ENCODE results near the gene GLRA1.
A peak's percentile ranks its signal among the peaks of the same experiment; 100 is the strongest.
"Not testable (repeated sequence)": the region's sequence is repeated elsewhere in the genome, so short reads cannot be mapped to it uniquely, and the experiment has no call there.

GLRA1 gene

DNA sequence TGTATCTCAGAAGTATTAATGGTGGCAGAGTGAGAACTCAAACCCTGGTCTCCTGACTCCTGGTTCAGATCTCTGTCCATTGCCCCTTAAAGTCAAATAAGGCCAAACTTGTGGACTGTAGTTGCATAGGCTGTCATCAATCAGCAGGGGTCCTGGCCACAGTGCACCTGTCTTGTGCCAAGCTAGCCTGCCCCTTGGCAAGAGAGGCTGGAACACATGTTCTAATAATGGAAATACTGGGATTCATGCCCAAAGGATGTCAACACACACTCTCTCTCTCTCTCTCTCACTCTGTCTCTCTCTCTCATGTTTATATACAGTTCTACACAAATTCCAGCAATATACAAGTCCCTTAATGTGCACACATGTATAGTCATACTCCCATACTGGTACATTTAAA is 44.3 kb downstream of the GLRA1 start:
- DNase-seq, result no peak

DNA sequence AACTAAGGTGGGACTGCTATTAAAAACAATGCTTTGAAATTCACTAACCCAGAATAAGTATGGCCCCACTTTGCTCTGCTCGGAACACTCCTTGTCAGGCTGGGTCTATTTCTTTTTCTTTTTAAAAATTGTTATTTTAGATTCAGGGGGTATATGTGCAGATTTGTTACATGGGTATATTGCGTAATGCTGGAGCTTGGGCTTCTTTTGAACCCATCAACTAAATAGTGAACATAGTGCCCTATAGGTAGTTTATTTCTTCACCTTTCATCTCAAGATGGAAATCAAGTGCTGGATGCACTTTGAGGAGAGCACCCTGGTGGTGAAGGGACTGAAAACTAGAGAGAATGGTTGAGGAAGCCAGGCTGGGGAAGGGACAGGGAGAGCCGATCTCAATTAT is 51.0 kb downstream of the GLRA1 start:
- DNase-seq, result no peak

DNA sequence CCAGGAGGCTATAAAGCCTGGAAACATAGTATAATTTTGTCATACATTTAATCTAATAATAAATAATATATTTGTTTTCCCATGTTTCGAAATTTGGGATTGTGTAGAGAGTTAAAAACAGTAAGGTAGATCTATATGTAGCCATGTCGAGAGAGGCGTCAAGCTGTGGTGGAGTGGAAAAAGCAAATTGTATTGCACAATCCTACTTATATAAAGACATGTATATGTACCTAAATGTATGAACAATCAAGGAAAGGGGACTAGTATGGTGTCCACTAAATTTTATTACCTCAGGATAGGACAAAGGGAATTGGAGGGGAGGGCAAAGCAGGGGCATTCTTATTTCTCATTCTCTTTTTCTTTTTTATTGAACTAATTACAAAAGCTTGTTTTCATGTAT is 52.0 kb downstream of the GLRA1 start:
- no peak for DNase-seq

DNA sequence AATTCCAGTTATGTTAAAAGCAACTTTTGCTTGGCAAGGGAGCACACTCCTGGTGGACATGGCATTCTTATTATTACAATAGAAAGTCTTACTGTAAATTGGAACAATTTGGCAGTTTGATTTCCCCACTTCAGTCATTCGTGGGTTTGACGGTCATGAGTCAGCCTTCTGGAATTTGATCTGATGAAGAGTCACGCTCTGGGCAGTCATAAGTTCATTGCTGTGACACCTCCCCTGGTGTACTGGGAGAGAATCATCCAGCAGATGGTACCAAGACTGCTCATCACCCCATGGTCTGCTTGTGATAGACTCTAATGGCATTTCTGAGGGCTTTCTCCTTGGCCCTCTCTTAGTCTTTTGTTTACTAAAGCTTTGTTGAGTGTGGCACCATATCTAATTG is 53.8 kb downstream of the GLRA1 start:
- DNase-seq, result no peak

DNA sequence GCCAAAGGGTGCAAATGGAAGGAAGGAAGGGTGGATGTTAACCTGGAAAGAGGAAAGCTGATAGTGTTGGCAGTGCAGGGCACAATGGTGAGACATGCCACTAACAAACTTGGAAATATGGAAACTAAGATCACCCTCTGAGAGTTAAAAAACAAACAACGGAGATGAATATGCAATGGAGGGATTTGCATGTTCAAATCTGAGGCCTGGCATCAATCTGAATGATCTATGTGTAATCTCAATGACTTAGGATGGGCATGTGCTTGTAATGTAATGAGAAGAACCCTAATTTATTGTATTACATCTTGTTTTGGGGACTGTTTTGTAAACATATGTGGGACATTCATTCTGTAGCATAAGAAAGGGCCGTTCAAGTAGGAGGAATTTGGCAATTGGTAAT is 54.4 kb downstream of the GLRA1 start:
- DNase-seq, result no peak

DNA sequence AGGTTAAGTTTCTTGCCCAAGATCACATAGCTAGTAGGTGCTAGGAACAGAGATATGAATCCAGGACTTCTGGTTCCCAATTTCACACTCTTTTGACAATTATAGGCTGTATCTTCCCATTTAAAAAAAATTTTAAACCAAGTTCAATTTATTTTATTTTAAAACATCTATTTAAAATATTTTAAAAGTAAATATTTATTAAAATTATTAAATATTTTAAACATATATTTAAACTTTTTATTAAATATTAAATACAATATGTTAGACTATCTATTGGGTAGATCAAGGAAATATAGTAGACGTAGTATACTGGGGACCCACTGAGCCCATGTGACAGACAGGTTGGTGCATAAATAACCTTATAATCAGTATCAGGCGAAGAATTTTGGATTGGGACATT is 54.8 kb downstream of the GLRA1 start:
- no peak for DNase-seq

DNA sequence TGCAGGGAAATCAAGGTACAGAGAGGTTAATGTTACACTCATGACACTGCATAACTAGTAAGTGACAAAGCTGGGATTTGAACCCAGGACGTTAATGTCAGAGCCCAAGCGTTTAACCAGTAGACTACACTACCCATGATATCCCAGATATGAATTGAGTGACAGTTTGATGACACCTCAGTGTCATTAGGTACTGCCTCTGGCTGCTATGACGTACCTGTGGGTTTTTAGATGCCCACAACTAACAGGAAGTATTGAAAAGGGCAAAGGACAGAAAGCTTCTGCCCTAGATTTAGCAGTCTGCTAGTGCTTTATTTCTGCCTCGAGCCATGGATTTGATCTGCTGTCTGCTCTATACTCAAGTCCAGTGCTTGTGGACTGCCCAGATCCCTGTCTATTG is 56.2 kb downstream of the GLRA1 start:
- DNase-seq, result no peak

DNA sequence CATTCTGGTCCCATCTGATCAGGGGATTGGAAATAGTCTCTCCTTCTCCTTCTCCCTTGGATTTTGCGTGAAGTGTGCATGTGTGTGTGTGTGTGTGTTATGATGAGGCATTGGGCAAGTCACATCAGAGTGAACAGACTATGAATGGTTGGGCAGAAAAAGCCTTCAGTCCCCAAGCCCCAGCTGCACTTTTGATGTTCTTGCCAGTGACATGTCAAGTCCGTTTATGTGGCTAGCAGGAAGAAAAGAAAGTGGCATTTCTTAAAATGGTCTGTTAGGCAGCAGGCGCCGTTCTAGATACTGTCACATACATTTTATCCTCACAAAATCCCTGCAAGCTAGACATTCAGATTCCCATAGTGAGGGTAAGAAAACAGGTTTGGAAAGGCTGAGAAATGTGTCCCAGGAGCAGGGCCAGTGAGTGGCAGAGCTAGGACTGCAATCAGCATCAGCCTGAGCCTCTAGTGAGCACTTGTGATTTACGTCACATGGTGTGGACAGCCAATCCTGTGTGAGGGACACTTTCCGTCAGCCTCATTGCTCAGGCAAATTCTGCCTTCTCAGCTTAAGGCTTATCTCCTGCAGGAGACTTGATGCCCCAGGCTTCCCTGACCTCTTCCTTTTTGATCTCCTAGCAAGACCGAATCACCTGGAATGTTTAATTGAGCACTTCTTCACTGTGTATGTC is 60.4 kb downstream of the GLRA1 start:
- DNase-seq, result no peak

DNA sequence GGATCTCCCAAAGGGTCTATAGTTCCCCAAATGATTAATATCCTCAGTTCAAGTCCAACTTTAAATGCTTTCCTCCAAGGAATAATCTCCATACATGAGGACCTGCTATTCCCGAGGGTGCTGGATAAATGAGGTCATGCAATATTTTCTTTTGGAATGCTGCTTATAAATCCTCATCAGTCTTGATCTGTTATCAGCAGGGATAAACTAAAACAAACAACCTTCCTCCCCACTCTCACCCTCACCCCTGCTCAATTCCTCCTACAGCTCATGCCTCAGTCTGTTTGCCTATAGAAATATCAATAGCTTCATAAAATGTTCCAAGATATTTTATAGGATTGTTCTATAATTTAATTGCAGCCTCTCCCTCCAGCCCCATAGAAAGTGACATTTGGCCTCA is 61.1 kb downstream of the GLRA1 start:
- DNase-seq, result no peak

DNA sequence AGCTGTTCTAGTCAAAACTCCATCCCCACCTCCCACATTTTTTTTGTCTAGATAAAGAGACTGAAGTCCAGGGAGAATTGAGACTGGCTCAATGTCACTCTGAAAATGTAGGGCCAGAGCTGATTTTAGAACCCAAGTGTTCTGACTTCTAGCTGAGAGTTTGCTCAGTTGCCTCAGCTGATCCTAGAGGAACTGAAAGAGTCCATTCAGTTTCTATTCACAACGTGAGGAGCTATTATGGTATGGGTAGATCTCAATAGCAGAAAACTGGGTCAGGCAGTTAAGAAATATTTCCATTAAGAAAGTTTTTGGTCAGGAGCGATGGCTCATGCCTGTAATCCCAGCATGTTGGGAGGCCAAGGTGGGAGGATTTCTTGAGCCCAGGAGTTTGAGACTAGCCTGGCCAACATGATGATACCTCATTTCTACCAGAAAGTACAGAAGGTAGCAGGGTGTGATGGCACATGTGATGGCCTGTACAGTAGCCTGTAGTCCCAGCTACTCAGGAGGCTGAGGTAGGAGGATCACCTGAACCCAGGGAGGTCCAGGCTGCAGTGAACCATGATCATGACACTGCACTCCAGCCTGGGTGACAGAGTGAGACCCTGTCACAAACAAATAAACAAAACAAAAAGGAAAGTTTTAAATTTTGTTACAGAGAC is 61.7 kb downstream of the GLRA1 start:
- no peak for DNase-seq

DNA sequence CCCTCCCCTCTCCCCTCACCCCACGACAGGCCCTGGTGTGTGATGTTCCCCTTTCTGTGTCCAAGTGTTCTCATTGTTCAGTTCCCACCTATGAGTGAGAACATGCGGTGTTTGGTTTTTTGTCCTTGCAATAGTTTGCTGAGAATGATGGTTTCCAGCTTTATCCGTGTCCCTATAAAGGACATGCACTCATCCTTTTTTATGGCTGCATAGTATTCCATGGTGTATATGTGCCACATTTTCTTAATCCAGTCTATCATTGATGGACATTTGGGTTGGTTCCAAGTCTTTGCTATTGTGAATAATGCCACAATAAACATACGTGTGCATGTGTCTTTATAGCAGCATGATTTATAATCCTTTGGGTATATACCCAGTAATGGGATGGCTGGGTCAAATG is 63.8 kb downstream of the GLRA1 start:
- not testable (repeated sequence) for DNase-seq

DNA sequence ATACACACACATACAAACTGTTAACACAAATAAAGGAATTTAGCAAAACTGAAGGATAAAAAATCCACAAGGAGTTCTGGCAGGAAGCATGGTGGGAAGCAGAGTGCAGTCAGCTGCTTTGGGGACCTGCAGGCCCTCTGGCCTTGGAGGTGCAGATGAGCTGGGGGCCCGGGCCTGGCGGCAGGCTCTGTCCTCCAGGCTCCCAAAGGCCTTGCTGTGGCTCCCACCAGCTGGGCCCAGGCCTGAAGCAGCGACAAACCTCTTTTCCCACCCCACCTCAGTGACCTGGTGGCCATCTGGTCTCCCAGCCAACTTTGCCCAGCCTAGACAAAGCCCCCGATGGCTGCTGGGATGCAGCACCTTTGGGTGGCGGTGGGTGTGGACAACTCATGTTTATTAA is 67.8 kb downstream of the GLRA1 start:
- DNase-seq, result no peak

DNA sequence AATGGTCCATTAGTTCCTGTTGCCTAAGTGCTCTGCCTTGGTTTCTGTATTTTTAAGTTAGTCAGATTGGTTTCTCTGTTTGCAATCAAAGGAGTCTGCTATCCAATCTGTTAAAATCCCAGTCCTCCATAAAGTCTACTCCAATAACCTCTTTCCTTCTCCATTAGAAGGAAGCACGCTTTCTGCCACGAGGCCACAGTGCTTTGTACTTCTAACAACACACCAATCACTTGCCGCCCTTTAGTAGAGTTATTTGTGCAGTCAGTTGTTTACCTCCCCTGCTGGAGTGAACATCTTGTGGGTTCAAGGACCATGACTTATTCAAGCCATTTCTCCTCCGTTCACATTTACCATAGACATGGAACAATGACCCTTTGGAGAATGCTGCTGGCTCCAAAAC is 69.0 kb downstream of the GLRA1 start:
- DNase-seq, result no peak

DNA sequence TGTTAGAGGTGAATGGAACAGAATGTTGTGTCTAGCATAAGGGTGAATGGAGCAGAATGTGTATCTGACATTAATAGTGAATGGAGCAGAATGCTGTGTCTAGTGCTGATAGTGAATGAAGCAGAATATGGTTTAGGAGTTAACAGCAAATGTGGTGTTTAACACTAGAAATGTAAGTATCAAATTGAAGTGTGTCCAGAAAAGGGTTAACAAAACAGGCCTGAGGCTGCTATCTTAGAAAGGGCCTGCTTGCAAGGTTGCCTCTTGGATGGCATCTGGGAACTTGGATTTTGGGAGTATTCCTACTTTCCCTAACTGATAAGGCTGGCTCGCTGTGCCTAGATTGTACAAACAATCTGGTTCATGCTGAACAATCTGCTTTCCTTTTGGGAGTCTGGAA is 76.8 kb downstream of the GLRA1 start:
- DNase-seq, result no peak

DNA sequence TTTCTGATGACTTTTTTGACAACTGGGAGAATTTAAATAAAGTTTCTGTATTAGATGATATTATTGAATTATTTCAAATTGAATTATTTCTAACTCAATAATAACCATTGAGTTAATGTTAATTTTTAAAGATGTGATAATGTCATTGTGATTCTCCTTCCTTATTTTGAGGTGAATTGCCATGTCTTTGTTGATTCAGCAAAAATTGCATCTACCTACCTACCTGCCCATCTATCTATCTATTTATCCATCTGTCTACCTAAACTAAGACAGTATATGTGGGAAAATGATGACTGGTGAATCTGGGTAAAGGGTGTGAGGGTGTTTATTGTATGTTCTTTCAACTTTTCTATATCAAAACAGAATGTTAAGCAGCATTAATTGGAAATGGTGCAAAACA is 77.9 kb downstream of the GLRA1 start:
- DNase-seq, result no peak

DNA sequence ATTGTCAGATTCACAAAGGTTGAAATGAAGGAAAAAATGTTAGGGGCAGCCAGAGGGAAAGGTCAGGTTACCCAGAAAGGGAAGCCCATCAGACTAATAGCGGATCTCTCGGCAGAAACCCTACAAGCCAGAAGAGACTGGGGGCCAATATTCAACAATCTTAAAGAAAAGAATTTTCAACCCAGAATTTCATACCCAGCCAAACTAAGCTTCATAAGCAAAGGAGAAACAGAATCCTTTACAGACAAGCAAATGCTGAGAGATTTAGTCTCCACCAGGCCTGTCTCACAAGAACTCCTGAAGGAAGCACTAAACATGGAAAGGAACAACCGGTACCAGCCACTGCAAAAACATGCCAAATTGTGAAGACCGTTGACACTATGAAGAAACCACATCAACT is 91.8 kb downstream of the GLRA1 start:
- DNase-seq, result not testable (repeated sequence)

DNA sequence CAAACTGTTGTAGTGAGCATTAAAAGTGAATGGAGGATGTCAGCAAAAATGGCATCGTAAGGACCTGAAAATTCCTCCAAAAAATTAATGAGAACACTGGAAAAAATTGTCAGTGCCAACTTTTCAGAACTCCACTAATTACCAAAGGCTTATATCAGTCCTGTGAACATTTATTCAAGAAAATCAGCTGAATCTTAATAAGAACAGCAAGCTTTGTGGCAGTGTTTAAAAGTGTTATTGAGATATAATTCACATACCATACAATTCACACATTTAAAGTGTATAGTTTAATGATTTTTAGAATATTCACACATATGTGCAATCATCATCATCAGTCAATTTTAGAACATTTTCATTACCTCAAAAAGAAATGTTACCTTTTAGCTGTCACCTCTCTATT is 95.3 kb downstream of the GLRA1 start:
- no peak for DNase-seq

DNA sequence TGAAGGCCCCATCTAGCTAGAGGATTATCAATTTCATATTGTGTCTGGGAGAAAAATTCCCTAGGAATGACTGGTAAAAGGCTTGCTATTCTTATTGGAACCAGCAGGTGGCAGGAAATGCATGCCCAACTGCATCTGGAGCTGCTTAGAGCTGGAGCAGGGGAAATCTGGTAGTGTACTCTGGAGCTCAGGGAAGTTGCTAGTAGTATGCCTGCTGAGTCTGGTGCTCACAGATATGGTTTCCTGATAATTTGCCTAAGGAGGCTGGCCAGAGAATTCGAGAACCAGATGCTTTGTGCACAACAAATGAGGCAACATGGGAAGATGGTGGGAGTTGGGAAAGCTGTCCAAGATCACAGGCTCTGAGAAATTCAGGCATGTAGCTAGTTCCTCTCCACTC is 99.2 kb downstream of the GLRA1 start:
- peak; percentile 2 for DNase-seq

DNA sequence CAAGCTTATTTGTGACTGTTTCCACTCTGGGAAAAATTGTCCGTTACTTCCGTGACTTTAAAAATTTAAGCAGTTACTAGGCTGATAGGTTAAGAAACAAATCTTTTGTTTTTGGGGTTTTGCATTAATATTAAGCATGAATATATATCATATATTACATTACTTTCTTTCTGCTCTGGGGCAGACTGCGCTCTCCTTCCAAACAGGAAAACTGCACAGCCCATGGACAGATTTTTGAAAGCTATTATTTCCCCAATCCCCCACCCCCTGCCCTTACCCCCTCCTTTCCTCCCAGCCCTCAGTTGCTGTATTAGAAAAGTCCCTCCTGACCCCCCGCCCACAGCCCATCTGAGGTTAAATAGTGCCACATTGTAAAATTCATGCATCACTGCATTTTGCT is 102.5 kb downstream of the GLRA1 start:
- no peak for DNase-seq

DNA sequence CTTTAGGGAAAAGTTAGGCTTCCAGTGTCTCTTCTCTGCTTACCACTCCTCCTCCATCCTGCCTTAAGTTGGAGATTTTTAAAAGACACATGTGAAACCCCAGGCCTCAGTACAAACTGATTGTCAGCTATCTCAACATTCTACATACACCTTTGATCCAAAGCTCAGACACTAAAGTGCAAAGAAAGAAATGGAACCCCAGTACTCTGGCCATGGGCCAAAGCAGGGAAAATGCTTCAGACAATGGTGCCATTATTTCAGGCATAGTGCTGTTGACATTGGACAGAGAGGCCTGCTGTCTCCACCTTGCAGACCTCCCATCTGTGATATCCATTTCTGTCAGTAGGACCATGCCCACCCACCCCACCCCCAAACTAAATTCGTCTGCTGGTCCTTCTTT is 103.7 kb downstream of the GLRA1 start:
- DNase-seq, result no peak

DNA sequence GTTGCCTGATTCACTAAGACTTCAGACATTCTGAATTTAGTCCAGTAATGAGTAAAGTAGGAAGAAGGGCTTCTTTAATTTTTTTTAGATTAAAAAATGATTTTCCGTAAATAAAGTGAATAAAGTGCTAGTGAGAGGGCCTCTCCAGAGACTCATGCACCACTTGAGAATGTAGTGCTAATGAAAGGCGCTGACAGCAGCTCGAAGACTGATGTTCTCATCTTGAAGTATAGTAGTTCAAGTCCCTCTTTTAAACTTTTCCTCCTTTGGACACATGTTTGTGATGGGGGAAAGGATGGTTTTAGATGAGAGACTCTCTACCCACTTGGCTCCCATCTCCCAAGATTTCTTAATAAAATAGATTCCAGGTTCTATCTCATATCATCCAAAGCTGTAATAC is 104.4 kb downstream of the GLRA1 start:
- DNase-seq, result no peak

DNA sequence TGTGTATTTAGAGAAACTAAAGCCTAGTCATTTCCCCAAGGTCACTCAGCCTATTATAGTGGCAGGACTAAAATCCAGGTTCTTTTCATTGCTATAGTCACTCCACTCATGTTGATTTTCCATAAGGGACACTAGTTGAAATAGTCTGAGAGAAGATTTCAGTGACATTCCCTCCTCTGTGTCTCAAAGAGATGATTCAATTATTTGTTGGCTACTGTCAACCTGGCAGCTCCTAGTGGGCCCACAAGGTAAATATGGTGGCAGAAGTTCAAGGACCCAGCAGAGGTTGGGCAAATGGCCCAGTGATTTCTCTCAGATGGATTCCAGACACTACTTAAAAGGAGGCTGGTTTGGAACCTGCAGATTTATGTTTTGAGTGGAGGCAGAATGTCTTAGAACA is 104.8 kb downstream of the GLRA1 start:
- no peak for DNase-seq

DNA sequence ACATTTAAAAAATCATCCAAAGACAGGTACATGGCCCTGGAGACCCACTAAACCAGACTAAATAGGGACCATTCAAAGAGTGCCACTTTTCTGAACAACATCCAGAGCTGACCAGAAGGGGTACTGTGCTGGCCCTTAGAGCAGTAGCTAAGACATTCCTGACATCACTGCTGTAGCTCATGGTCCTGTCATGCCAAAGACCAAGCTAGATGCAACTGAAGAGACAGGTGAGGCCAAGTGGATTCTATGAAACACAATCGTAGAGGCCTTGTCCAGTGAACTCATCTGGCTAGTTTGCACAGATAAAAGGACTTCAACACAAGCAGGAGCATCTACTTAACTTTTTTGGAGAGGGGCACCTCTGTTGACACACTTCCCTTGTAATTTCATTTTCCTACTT is 109.6 kb downstream of the GLRA1 start:
- no peak for DNase-seq

DNA sequence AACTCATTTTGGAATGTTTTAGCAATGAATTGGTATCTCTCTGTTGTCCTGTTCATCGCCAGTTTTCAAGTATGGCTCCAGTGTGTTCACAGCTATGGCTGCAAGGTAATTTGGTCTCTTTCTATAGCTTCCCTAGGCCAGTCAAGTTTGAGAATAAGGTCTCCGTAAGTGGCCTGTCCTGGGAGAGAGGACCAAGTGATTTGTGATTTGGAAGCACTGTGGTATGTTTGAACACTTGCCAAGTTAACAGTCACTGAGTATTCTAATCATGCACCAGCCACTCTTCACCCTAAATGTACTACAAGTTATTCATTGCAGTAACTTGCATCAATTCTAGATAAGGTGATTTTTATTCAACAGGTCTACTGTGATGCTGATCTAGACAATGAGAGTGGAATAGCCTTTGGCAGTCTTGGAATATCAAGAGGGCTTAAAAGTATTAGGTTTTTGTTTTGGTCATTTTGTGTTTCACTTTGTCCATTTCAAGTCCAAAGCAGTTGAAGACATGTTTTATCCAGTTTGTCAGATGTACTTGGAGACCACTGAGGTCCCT is 111.8 kb downstream of the GLRA1 start:
- no peak for DNase-seq

All from NCI-H524 treated with DMSO at 0.1 percent for 48 hours (cell line).